Right atrium auricular region (tissue), 2 donors: Measurements from ENCODE around the gene HEBP2. TPM values are rescaled to one million over a fixed set of nuclear protein-coding genes. Genes with fewer than 3 reads are reported as not detected.
"Not testable (repeated sequence)": the region's sequence is repeated elsewhere in the genome, so short reads cannot be mapped to it uniquely, and the experiment has no call there.

Source experiments
- DNase-seq: peaks from one replicate; pipeline ENCODE4 v3.0.0-alpha.2; 2019; ENCODE audit warnings: low spot score
- H3K27ac ChIP-seq, 2 donors: fragments of 200-600 bp; sonication (generic); 1 replicate in 1 of 2; 2 replicates in 1 of 2; pipeline ENCODE4 v1.5.1; 2016 to 2019
- H3K27me3 ChIP-seq, 2 donors: fragments of 200-600 bp; sonication (generic); one replicate each; pipeline versions ENCODE4 v1.5.1 to v1.6.0; 2017 to 2019
- H3K36me3 ChIP-seq: fragments of 200-600 bp; sonication (generic); one replicate; pipeline ENCODE4 v1.5.1; 2016
- H3K4me1 ChIP-seq, 2 donors: fragments of 200-600 bp; sonication (generic); one replicate each; pipeline versions ENCODE4 v1.5.1 to v1.6.0; 2017 to 2019
- H3K4me3 ChIP-seq, 2 donors: fragments of 200-600 bp; sonication (generic); 1 replicate in 1 of 2; 2 replicates in 1 of 2; pipeline ENCODE4 v1.5.1; 2017 to 2019; ENCODE audit warnings: mild to moderate bottlenecking in 1 of 2, moderate library complexity in 1 of 2
- H3K9me3 ChIP-seq, 2 donors: fragments of 200-600 bp; sonication (generic); one replicate each; pipeline ENCODE4 v1.5.1; 2019
- total RNA-seq, 2 donors: library from RNA; depleted of rRNA; stranded (reverse); fragments of >200 nt; gene quantifications; one replicate each; pipeline ENCODE4 v1.1.0, GENCODE V29; 2016
- TF ChIP-seq, protein P1 (sequence below), 2 donors: fragments of 200-600 bp; sonication (generic); IDR thresholded peaks; one replicate each; pipeline ENCODE4 v1.5.1; 2019; ENCODE audit warnings: antibody characterized with exemption in 2 of 2

HEBP2 gene, protein sequence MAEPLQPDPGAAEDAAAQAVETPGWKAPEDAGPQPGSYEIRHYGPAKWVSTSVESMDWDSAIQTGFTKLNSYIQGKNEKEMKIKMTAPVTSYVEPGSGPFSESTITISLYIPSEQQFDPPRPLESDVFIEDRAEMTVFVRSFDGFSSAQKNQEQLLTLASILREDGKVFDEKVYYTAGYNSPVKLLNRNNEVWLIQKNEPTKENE
- 10 to 100 TPM; 41.0 to 49.2 TPM for total RNA-seq

DNA sequence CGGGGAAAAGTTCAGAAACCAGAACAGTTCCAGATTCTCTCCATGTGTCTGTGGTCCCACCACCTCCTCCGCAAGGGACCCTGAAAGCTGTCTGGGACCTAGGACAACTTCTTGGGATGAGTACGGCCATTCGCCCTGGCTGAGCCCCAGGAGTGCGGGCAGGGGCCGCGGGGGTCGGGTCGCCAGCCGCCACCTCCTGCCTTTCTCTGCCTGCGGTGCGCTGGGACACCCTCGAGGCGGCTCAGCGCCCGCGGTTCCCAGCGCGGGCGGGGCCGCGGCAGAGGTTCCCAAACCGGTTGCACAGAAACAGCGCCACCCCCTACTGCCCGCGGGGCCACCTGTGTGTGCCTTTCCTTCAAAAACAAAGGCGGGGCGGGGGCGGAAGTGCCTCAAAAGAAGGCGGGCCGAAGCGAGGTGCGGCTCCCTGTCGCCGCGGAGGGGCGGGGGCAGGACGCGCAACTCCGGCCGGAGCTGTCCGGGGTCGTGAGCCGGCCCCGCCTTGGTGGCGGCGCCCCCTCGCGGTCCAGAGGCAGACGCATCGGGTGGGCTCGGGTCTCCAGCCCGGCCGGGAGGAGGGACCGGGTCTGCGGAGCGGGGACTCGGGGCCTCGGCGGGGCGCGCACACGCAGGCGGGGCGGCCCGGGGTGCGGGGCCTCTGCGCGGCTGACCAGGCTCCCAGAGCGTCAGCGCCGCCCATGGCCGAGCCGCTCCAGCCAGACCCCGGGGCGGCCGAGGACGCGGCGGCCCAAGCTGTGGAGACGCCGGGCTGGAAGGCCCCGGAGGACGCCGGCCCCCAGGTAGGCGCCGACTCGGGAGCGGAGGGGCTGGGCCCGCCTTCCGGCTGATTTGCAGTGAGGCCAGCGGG is at the start of gene HEBP2:
Gene HEBP2 (plus strand): TSS at position 423 of the 865 bp plus-strand sequence. CDS start 273 bp downstream, at position 696.
- Histone ChIP-seq H3K36me3 (peaks cover 31% of the 10 kb centered on the region), H3K27me3 (no peaks in the 10 kb centered on the region), H3K4me3 (peak within 1 kb of the TSS; percentile 86 to 91), H3K9me3 (no peaks in the 10 kb centered on the region), H3K27ac (peak within 1 kb of the TSS; percentile 94 to 96), H3K4me1 (peaks cover 0 to 12% of the 10 kb centered on the region in 2 donors)
- peak; percentile 93 for DNase-seq
- TF ChIP-seq, protein P1, sequence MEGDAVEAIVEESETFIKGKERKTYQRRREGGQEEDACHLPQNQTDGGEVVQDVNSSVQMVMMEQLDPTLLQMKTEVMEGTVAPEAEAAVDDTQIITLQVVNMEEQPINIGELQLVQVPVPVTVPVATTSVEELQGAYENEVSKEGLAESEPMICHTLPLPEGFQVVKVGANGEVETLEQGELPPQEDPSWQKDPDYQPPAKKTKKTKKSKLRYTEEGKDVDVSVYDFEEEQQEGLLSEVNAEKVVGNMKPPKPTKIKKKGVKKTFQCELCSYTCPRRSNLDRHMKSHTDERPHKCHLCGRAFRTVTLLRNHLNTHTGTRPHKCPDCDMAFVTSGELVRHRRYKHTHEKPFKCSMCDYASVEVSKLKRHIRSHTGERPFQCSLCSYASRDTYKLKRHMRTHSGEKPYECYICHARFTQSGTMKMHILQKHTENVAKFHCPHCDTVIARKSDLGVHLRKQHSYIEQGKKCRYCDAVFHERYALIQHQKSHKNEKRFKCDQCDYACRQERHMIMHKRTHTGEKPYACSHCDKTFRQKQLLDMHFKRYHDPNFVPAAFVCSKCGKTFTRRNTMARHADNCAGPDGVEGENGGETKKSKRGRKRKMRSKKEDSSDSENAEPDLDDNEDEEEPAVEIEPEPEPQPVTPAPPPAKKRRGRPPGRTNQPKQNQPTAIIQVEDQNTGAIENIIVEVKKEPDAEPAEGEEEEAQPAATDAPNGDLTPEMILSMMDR (IDR thresholded peaks at IDR 0.05), result peak; percentile 78 to 84

DNA sequence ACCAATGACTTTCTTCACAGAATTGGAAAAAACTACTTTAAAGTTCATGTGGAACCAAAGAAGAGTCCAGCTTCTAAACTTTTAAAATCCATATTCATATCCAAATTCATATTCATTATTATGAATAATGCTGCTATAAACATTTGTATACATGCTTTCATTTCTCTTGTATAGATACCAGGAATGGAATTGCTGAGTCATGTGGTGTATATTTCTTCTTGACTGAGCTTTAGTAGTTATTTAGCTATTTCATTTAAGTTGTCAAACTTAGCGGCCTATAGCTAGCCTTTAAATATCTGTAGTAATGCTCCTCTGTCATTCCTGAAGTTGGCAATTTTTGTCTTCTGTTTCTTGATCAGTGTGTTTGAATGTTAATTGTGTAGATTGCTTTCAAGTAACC is 46.1 kb upstream of the HEBP2 start:
- Histone ChIP-seq H3K4me1 (no peaks in the 10 kb centered on the region), H3K4me3 (no peak overlapping the region), H3K27ac (no peak overlapping the region), H3K27me3 (no peaks in the 10 kb centered on the region), H3K36me3 (no peaks in the 10 kb centered on the region), H3K9me3 (no peaks in the 10 kb centered on the region)
- DNase-seq, result no peak
- TF ChIP-seq, protein P1 (IDR thresholded peaks at IDR 0.05), result no peak

DNA sequence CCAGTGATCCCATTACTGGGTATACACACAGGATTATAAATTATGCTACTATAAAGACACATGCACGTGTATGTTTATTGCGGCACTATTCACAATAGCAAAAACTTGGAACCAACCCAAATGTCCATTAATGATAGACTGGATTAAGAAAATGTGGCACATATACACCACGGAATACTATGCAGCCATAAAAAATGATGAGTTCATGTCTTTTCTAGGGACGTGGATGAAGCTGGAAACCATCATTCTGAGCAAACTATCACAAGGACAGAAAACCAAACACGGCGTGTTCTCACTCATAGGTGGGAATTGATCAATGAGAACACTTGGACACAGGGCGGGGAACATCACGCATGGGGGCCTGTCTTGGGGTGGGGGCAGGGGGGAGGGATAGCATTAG is 35.3 kb upstream of the HEBP2 start:
- not testable (repeated sequence) for H3K27me3 ChIP-seq, H3K27ac ChIP-seq, DNase-seq, H3K4me1 ChIP-seq, H3K36me3 ChIP-seq, H3K9me3 ChIP-seq, H3K4me3 ChIP-seq

DNA sequence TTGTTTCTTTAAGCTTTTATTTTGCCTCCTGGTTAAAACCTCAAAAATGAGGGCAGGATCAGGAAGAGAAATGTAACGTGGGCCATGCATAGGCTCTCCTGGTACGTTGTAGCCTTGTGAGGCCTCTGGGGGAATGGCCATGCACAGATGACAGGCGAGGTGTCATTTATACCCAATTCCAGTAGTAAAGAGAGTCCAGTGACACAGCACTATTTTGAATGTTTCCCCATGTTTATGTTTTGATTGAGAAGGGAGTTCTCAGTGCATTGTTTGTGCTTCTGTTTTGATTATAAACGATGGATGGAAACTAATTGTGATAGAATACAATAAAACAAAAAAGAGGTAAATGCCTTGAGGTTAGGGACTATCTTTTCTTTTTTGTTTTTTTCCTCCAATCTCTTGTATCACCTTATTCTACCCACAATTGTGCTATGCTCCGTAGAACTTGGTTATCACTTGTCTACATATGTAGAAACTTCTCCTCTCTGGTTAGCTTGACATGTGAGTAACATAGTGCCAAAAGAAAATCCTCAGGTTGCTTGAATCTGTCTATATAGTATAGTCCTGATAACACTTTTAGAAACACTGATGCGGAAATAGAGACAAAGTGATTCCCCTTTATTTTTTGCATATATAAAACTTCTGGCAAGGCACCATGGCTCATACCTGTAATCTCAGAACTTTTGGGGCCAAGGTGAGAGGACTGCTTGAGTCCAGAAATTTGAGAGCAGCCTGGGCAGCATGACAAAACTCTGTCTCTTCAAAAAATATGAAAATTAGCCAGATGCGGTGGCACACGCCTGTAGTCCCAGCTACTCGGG is 33.2 kb upstream of the HEBP2 start:
- TF ChIP-seq, protein P1 (IDR thresholded peaks at IDR 0.05), result no peak
- DNase-seq, result no peak
- no peaks in the 10 kb centered on the region for H3K36me3 ChIP-seq
- H3K4me3 ChIP-seq, result no peak overlapping the region
- no peaks in the 10 kb centered on the region for H3K4me1 ChIP-seq
- no peaks in the 10 kb centered on the region for H3K27me3 ChIP-seq
- H3K27ac ChIP-seq, result no peak overlapping the region
- peaks cover 0 to 3% of the 10 kb centered on the region in 2 donors for H3K9me3 ChIP-seq

DNA sequence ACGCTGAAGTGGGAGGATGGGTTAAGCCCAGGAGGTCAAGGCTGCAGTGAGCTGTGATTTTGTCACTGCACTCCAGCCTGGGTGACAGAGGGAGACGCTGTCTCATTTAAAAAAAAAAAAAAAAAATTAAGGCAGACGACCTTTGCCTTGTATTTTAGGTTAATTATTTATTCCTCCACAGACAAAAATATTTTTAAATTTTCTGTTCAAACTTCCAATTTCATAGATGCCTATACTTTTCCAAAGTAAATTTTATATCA is 32.6 kb upstream of the HEBP2 start:
- Histone ChIP-seq H3K36me3 (no peaks in the 10 kb centered on the region), H3K4me3 (no peak overlapping the region), H3K27ac (no peak overlapping the region), H3K9me3 (peaks cover 0 to 3% of the 10 kb centered on the region in 2 donors), H3K4me1 (no peaks in the 10 kb centered on the region), H3K27me3 (no peaks in the 10 kb centered on the region)
- DNase-seq, result no peak
- TF ChIP-seq, protein P1 (IDR thresholded peaks at IDR 0.05), result no peak

DNA sequence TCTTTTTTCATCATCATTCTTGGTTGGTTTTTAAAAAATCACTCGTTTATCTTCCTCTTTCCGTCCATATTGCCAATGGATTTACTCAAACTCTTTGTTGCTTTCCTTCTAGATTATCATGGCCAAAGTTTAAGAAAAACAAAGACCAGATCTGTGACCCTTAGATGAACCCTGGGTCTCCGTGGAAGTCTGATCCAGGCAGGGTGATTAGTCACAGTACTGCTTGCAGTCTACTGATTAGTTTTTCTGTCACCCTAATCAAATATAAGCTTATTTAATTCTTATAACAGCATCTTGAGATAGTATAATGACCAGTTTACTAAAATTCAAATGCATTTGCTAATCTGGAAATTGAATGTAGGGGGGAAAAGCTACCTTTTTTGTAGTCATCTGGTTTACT is 32.3 kb upstream of the HEBP2 start:
- no peaks in the 10 kb centered on the region for H3K36me3 ChIP-seq
- no peak for DNase-seq
- H3K27me3 ChIP-seq, result no peaks in the 10 kb centered on the region
- peaks cover 0 to 3% of the 10 kb centered on the region in 2 donors for H3K9me3 ChIP-seq
- no peak overlapping the region for H3K4me3 ChIP-seq
- H3K27ac ChIP-seq, result no peak overlapping the region
- no peaks in the 10 kb centered on the region for H3K4me1 ChIP-seq
- TF ChIP-seq, protein P1 (IDR thresholded peaks at IDR 0.05), result no peak
